ENCODE data around the gene DKK2. TPM values are rescaled to one million over a fixed set of nuclear protein-coding genes. Genes with fewer than 3 reads are reported as not detected.
"Not testable (repeated sequence)": the region's sequence is repeated elsewhere in the genome, so short reads cannot be mapped to it uniquely, and the experiment has no call there.

Gene DKK2
- total RNA-seq, 1 donor from 2014 or later, result 15.1 TPM

GRCh38 chr4:106941841-106942240 lies 94.3 kb downstream of the DKK2 start:
- TF ChIP-seq, protein P1, sequence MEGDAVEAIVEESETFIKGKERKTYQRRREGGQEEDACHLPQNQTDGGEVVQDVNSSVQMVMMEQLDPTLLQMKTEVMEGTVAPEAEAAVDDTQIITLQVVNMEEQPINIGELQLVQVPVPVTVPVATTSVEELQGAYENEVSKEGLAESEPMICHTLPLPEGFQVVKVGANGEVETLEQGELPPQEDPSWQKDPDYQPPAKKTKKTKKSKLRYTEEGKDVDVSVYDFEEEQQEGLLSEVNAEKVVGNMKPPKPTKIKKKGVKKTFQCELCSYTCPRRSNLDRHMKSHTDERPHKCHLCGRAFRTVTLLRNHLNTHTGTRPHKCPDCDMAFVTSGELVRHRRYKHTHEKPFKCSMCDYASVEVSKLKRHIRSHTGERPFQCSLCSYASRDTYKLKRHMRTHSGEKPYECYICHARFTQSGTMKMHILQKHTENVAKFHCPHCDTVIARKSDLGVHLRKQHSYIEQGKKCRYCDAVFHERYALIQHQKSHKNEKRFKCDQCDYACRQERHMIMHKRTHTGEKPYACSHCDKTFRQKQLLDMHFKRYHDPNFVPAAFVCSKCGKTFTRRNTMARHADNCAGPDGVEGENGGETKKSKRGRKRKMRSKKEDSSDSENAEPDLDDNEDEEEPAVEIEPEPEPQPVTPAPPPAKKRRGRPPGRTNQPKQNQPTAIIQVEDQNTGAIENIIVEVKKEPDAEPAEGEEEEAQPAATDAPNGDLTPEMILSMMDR (conservative IDR thresholded peaks at IDR 0.05), result no peak
- Mint-ChIP-seq H3K4me1 (ENCODE audit: unreplicated experiment) (no peaks in the 10 kb centered on the region), H3K36me3 (no peaks in the 10 kb centered on the region), H3K27ac (no peak overlapping the region), H3K4me3 (no peak overlapping the region), H3K9me3 (no peaks in the 10 kb centered on the region), H3K27me3 (no peaks in the 10 kb centered on the region)
- no peak for DNase-seq (ENCODE audit: extremely low spot score, unreplicated experiment)

GRCh38 chr4:106930522-106930921 lies 105.6 kb downstream of the DKK2 start:
- H3K9me3 Mint-ChIP-seq, result no peaks in the 10 kb centered on the region
- no peaks in the 10 kb centered on the region for H3K36me3 Mint-ChIP-seq
- TF ChIP-seq, protein P1 (conservative IDR thresholded peaks at IDR 0.05), result no peak
- no peak overlapping the region for H3K4me3 Mint-ChIP-seq
- H3K27ac Mint-ChIP-seq, result no peak overlapping the region
- DNase-seq (ENCODE audit: extremely low spot score, unreplicated experiment), result no peak
- peaks cover 7% of the 10 kb centered on the region for H3K4me1 Mint-ChIP-seq (ENCODE audit: unreplicated experiment)
- H3K27me3 Mint-ChIP-seq, result no peaks in the 10 kb centered on the region

DNA sequence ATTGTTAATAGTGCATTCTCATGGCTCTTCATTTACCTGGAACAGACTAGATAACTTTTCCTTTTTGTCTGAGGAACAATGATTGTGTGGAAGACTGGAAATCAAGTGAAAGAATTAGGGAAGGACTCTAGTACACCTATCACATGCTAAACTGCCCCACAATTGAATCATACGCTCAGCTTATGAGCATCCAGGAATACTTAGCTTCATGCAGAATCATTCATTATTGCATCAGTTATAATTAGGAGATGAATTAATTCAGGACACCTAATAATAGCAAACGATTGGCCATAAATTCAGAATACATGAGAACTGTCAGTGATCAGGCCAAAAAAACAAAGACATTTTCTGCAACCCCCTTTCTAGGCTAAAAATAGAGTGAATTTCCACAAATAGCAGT lies 106.9 kb downstream of the DKK2 start:
- H3K27me3 Mint-ChIP-seq, result no peaks in the 10 kb centered on the region
- no peak overlapping the region for H3K4me3 Mint-ChIP-seq
- peaks cover 7% of the 10 kb centered on the region for H3K4me1 Mint-ChIP-seq (ENCODE audit: unreplicated experiment)
- TF ChIP-seq, protein P1 (conservative IDR thresholded peaks at IDR 0.05), result no peak
- no peaks in the 10 kb centered on the region for H3K36me3 Mint-ChIP-seq
- no peaks in the 10 kb centered on the region for H3K9me3 Mint-ChIP-seq
- DNase-seq (ENCODE audit: extremely low spot score, unreplicated experiment), result no peak
- no peak overlapping the region for H3K27ac Mint-ChIP-seq

DNA sequence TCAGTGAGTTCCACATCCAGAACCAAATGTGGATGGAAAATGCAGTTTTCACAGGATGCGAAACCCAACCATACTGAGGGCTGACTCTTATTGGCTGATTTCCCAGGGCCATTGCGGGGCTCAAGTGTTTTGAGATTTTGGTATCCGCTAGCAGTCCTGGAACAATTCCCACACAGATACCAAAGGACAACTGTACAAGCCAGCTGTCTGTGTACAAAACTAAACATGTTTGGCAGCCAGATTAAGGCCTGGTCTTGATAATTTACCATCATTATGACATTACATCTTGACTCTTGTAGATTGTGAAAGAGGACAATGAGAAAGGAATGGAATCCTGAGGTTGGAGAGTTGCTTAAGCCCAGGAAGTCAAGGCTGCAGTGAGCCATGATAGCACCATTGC lies 121.9 kb downstream of the DKK2 start:
- Mint-ChIP-seq H3K27ac (no peak overlapping the region), H3K27me3 (no peaks in the 10 kb centered on the region), H3K4me1 (ENCODE audit: unreplicated experiment) (no peaks in the 10 kb centered on the region)

GRCh38 chr4:106909486-106910188 lies 126.5 kb downstream of the DKK2 start:
- TF ChIP-seq, protein P1 (conservative IDR thresholded peaks at IDR 0.05), result no peak
- H3K4me3 Mint-ChIP-seq, result no peak overlapping the region
- no peaks in the 10 kb centered on the region for H3K36me3 Mint-ChIP-seq
- no peaks in the 10 kb centered on the region for H3K4me1 Mint-ChIP-seq (ENCODE audit: unreplicated experiment)
- H3K27ac Mint-ChIP-seq, result no peak overlapping the region
- DNase-seq (ENCODE audit: extremely low spot score, unreplicated experiment), result no peak
- H3K27me3 Mint-ChIP-seq, result no peaks in the 10 kb centered on the region
- H3K9me3 Mint-ChIP-seq, result no peaks in the 10 kb centered on the region

More for the DNA sequence above, 121.9 kb downstream of the DKK2 start:
- Mint-ChIP-seq H3K4me3 (no peak overlapping the region), H3K36me3 (no peaks in the 10 kb centered on the region), H3K9me3 (no peaks in the 10 kb centered on the region)
- DNase-seq (ENCODE audit: extremely low spot score, unreplicated experiment), result no peak
- TF ChIP-seq, protein P1 (conservative IDR thresholded peaks at IDR 0.05), result no peak

GRCh38 chr4:106908049-106908448 lies 128.1 kb downstream of the DKK2 start:
- not testable (repeated sequence) for H3K4me1 Mint-ChIP-seq (ENCODE audit: unreplicated experiment); H3K36me3 Mint-ChIP-seq; H3K27ac Mint-ChIP-seq; H3K4me3 Mint-ChIP-seq; H3K9me3 Mint-ChIP-seq; H3K27me3 Mint-ChIP-seq; DNase-seq (ENCODE audit: extremely low spot score, unreplicated experiment)
